ENCODE measurements around the gene NUTF2.

The NUTF2 gene

GRCh38 chr16:67865318-67865717, 18.6 kb downstream of the NUTF2 start:
- DNase-seq: no peak

- DNase-seq: no peak
Observed at GRCh38 chr16:67868290-67868689, 21.6 kb downstream of the NUTF2 start.

- no peak for DNase-seq
Observed at GRCh38 chr16:67869653-67870052, 22.9 kb downstream of the NUTF2 start.

- no peak for DNase-seq
Observed at GRCh38 chr16:67871256-67871655, 24.5 kb downstream of the NUTF2 start.

- DNase-seq: no peak
Observed at GRCh38 chr16:67872131-67872630, 25.4 kb downstream of the NUTF2 start.

GRCh38 chr16:67872631-67873434, 26.1 kb downstream of the NUTF2 start, which contains the start of gene EDC4:
Gene EDC4, plus strand, starts transcription at chr16:67873052. Its CDS starts 210 bp downstream, at chr16:67873262.
- DNase-seq: peak; percentile 83

GRCh38 chr16:67873435-67874370, 27.0 kb downstream of the NUTF2 start:
- no peak for DNase-seq

GRCh38 chr16:67874372-67874771, 27.6 kb downstream of the NUTF2 start:
- DNase-seq: no peak

- DNase-seq: no peak
Observed at GRCh38 chr16:67877064-67877463, 30.3 kb downstream of the NUTF2 start.

GRCh38 chr16:67878232-67878631, 31.5 kb downstream of the NUTF2 start:
- no peak for DNase-seq

GRCh38 chr16:67878846-67879245, 32.1 kb downstream of the NUTF2 start:
- DNase-seq: no peak

GRCh38 chr16:67879462-67879861, 32.7 kb downstream of the NUTF2 start:
- DNase-seq: no peak

- DNase-seq: no peak
Observed at GRCh38 chr16:67879936-67880335, 33.2 kb downstream of the NUTF2 start.

GRCh38 chr16:67880584-67880983, 33.9 kb downstream of the NUTF2 start:
- DNase-seq: no peak

GRCh38 chr16:67881621-67882161, 35.0 kb downstream of the NUTF2 start:
- peak; percentile 65 for DNase-seq

- DNase-seq: peak; percentile 85
Observed at GRCh38 chr16:67882374-67883145, 35.8 kb downstream of the NUTF2 start.

GRCh38 chr16:67883146-67883871, 36.6 kb downstream of the NUTF2 start:
- DNase-seq: no peak

- peak; percentile 59 for DNase-seq
Observed at GRCh38 chr16:67883872-67884261, 37.1 kb downstream of the NUTF2 start.

- peak; percentile 93 for DNase-seq
Observed at GRCh38 chr16:67884684-67885083, 38.0 kb downstream of the NUTF2 start, which contains the start of gene NRN1L. Gene NRN1L, plus strand, starts transcription at chr16:67884885. Its CDS starts 19 bp downstream, at chr16:67884904.

GRCh38 chr16:67885545-67885944, 38.8 kb downstream of the NUTF2 start:
- DNase-seq: no peak

- DNase-seq: no peak
Observed at GRCh38 chr16:67885976-67886375, 39.2 kb downstream of the NUTF2 start.

GRCh38 chr16:67886387-67886786, 39.7 kb downstream of the NUTF2 start:
- no peak for DNase-seq
